K562 (cell line): ENCODE measurements around the gene LRRC10. TPM values are rescaled to one million over a fixed set of nuclear protein-coding genes. Genes with fewer than 3 reads are reported as not detected.

ENCODE experiments used
- ATAC-seq: fragments of 200-7000 bp; cut with Tn5 transposase; 3 replicates; pipeline ENCODE4 v1.9.1; 2020; ENCODE audit warnings: moderate library complexity
- BruUV-seq: library from RNA; stranded (reverse); fragments of 400-500 nt; replicated peaks from 2 replicates; lab custom pipeline; 2021; lab: Mats Ljungman, UMichigan
- CTCF ChIA-PET: fragments of 300-600 bp; formaldehyde crosslinking; extraction: SDS; loops from one replicate; lab custom pipeline; 2021; ENCODE audit warnings: low intra/inter-chr PET ratio; lab: Yijun Ruan, JAX
- POLR2A ChIA-PET: fragments of 300-600, 350-650 bp; sonication (Branson Sonifier 250); formaldehyde crosslinking; extraction: SDS; loops from one replicate; lab custom pipeline; 2021; ENCODE audit warnings: antibody characterized with exemption, inconsistent platforms; lab: Yijun Ruan, JAX
- DNase-seq, 4 experiments: peaks; one replicate each; pipeline versions ENCODE4 v3.0.0 to v3.0.0-alpha.2; 2011 to 2018; ENCODE audit warnings: low spot score in 3 of 4, mixed read lengths in 3 of 4; ENCODE audit errors: extremely low read depth in 1 of 4
- FAIRE-seq: peaks from 2 replicates; lab custom pipeline; 2011; peaks lifted over from hg19 to GRCh38; lab: Jason Lieb, UNC
- H2AFZ ChIP-seq: 2 replicates; pipeline ENCODE4 v1.6.0; 2011; ENCODE audit warnings: low read depth, low read length, control low read depth, inconsistent platforms
- H3K27ac ChIP-seq: fragments of 200-600 bp; 3 replicates; pipeline ENCODE4 v1.8.0; 2011; ENCODE audit warnings: low read depth, mild to moderate bottlenecking, control low read depth, inconsistent platforms, low read length, moderate library complexity, mixed read lengths; ENCODE audit errors: extremely low read depth
- H3K27me3 ChIP-seq, 2 experiments: fragments of 300-600 bp in 1 of 2; 2 replicates in 1 of 2; 3 replicates in 1 of 2; pipeline versions ENCODE4 v1.6.0 to v1.8.0; 2011; ENCODE audit warnings: inconsistent platforms in 2 of 2, low read length in 2 of 2, mild to moderate bottlenecking in 1 of 2, mixed read lengths in 1 of 2, moderate library complexity in 1 of 2; ENCODE audit not compliant: control insufficient read depth in 2 of 2, insufficient read depth in 2 of 2
- H3K36me3 ChIP-seq: fragments of 300-600 bp; 3 replicates; pipeline ENCODE4 v1.8.0; 2011; ENCODE audit warnings: mild to moderate bottlenecking, low read length, inconsistent platforms; ENCODE audit not compliant: control insufficient read depth, insufficient read depth
- H3K4me1 ChIP-seq, 2 experiments: fragments of 200-600 bp in 1 of 2; replicated peaks in 1 of 2; 2 replicates in 1 of 2; 3 replicates in 1 of 2; pipeline versions ENCODE4 v1.5.1 to v1.8.0; 2011; ENCODE audit warnings: inconsistent platforms in 2 of 2, low read length in 2 of 2, mild to moderate bottlenecking in 1 of 2, mixed read lengths in 1 of 2, moderate library complexity in 1 of 2; ENCODE audit not compliant: control insufficient read depth in 2 of 2, insufficient read depth in 2 of 2
- H3K4me2 ChIP-seq: 2 replicates; pipeline ENCODE4 v1.6.1; 2011; ENCODE audit warnings: low read length, control low read depth, inconsistent platforms, mixed read lengths; ENCODE audit not compliant: insufficient read depth
- H3K4me3 ChIP-seq: fragments of 200-600 bp; sonication (generic), shearing (Covaris generic); 2 replicates; pipeline ENCODE4 v1.5.1; 2016; ENCODE audit warnings: control low read depth, inconsistent platforms
- H3K79me2 ChIP-seq: fragments of 200-600 bp; 3 replicates; pipeline ENCODE4 v1.8.0; 2011; ENCODE audit warnings: low read length, inconsistent platforms; ENCODE audit not compliant: control insufficient read depth, insufficient read depth
- H3K9ac ChIP-seq, 2 experiments: 2 replicates each; pipeline versions ENCODE4 v1.6.0 to v1.6.1; 2011; ENCODE audit warnings: low read depth in 2 of 2, low read length in 2 of 2, control low read depth in 1 of 2, inconsistent platforms in 1 of 2, mild to moderate bottlenecking in 1 of 2, mixed read lengths in 1 of 2; ENCODE audit not compliant: insufficient read depth in 1 of 2
- H3K9me1 ChIP-seq: one replicate; pipeline ENCODE4 v1.6.0; 2011; ENCODE audit warnings: inconsistent platforms, mild to moderate bottlenecking, low read length, moderate library complexity; ENCODE audit not compliant: control insufficient read depth, insufficient read depth
- H3K9me3 ChIP-seq: replicated peaks from 2 replicates; pipeline ENCODE4 v1.5.1; 2011; ENCODE audit warnings: low read depth, low read length, inconsistent platforms; ENCODE audit not compliant: control insufficient read depth, insufficient read depth
- H4K20me1 ChIP-seq: replicated peaks from 2 replicates; pipeline ENCODE4 v1.6.1; 2011; ENCODE audit warnings: low read length, inconsistent platforms, mixed read lengths; ENCODE audit not compliant: control insufficient read depth, insufficient read depth
- ELF2 ChIP-seq: fragments of 250-450 bp; sonication (Bioruptor Pico); IDR thresholded peaks from 2 replicates; pipeline ENCODE4 v1.5.0; 2021; ENCODE audit warnings: mild to moderate bottlenecking
- FOXJ2 ChIP-seq: fragments of 200-800 bp; sonication (Bioruptor generic); IDR thresholded peaks from 2 replicates; pipeline ENCODE4 v1.6.1; 2016; ENCODE audit warnings: missing genetic modification characterization, missing compliant biosample characterization
- FOXM1 ChIP-seq, 2 experiments: fragments of 450-650 bp in 1 of 2; sonication (generic) in 1 of 2; formaldehyde crosslinking in 1 of 2; IDR thresholded peaks; 2 replicates each; pipeline versions ENCODE4 v1.6.1 to v1.9.0; 2017 to 2022; ENCODE audit warnings: low read depth in 2 of 2, mild to moderate bottlenecking in 2 of 2, missing genetic modification reagents in 1 of 2, moderate library complexity in 1 of 2
- GABPB1 ChIP-seq: sonication (generic); formaldehyde crosslinking; IDR thresholded peaks from 2 replicates; pipeline ENCODE4 v1.8.0; 2022; ENCODE audit warnings: mild to moderate bottlenecking, missing genetic modification reagents
- HMBOX1 ChIP-seq: sonication (generic); IDR thresholded peaks from 2 replicates; pipeline ENCODE4 v1.6.1; 2016
- NFATC3 ChIP-seq: fragments of 450-650 bp; IDR thresholded peaks from 2 replicates; pipeline ENCODE4 v1.6.1; 2017; ENCODE audit warnings: mild to moderate bottlenecking
- NKRF ChIP-seq: fragments of 450-650 bp; IDR thresholded peaks from 2 replicates; pipeline ENCODE4 v1.6.1; 2016; ENCODE audit warnings: borderline replicate concordance
- TRIM25 ChIP-seq: fragments of 450-650 bp; IDR thresholded peaks from 2 replicates; pipeline ENCODE4 v1.7.0; 2016; ENCODE audit warnings: borderline replicate concordance
- ZC3H4 ChIP-seq: sonication (generic); formaldehyde crosslinking; IDR thresholded peaks from 2 replicates; pipeline ENCODE4 v1.9.0; 2021; ENCODE audit warnings: missing genetic modification reagents, borderline replicate concordance
- ZHX1 ChIP-seq: fragments of 150-350 bp; conservative IDR thresholded peaks from 2 replicates; pipeline ENCODE4 v1.6.1; 2014; ENCODE audit warnings: low read length
- ZNF121 ChIP-seq: sonication (generic); formaldehyde crosslinking; conservative IDR thresholded peaks from 2 replicates; pipeline ENCODE4 v1.8.0; 2022; ENCODE audit warnings: missing genetic modification reagents
- ZNF449 ChIP-seq: fragments of 250-450 bp; sonication (Bioruptor Pico); IDR thresholded peaks from 2 replicates; pipeline ENCODE4 v1.8.0; 2022; ENCODE audit warnings: moderate library complexity, mild to moderate bottlenecking, inconsistent platforms
- WGBS: fragments of 100-300 bp; shearing (Covaris generic); methylation state at CpG from one replicate; pipeline ENCODE4 v1.1.6; 2016; ENCODE audit warnings: low coverage, mixed read lengths; ENCODE audit not compliant: insufficient coverage; ENCODE audit errors: missing lambda C conversion rate; 5-methylcytosine and 5-hydroxymethylcytosine counted together
- in situ Hi-C: fragments of 300-500 bp; cut with MboI; formaldehyde crosslinking; loops from 4 replicates; pipeline ENCODE4 v1.15.0; 2018; ENCODE audit warnings: inconsistent platforms, mixed read lengths
- intact Hi-C: fragments of 100-400 bp; cut with micrococcal nuclease; formaldehyde crosslinking; loops from 2 replicates; pipeline ENCODE4 v1.14.2; 2022
- polyA plus RNA-seq, 8 experiments: library from polyadenylated mRNA; depleted of rRNA in 4 of 8; stranded (reverse) in 5 of 8; unstranded in 3 of 8; fragments of >200 nt; fragmentation: Nextera tagmentation in 2 of 8; fragmentation: Illumina TruSeq in 1 of 8; extraction: Ambion mirVana in 2 of 8; extraction: Trizol in 1 of 8; gene quantifications; 2 replicates each; pipeline versions ENCODE4 v1.2.1 to v1.2.3, GENCODE V29; 2011 to 2014; ENCODE audit warnings: inconsistent platforms in 1 of 8, missing spikeins in 1 of 8
- total RNA-seq, 7 experiments: library from RNA; depleted of rRNA in 6 of 7; stranded (reverse); fragments of >200 nt in 6 of 7; fragmentation: Illumina TruSeq in 2 of 7; extraction: Trizol in 2 of 7; gene quantifications; 2 replicates each; pipeline versions ENCODE4 v1.2.1 to v1.2.3, GENCODE V29; 2011 to 2021; ENCODE audit warnings: low replicate concordance in 1 of 7

LRRC10 gene
- total and polyA plus RNA-seq, 9 of the 15 experiments (the other 6 are each of a cell fraction or from before 2014, with no cell fraction given): 0.09 TPM; not detected in 8

- Histone ChIP-seq H3K9me3 (no peaks in the 10 kb centered on the region), H3K27ac (no peak overlapping the region), H4K20me1 (0 out of 2 replicates have a peak, but pooled peaks cover 5% of the 10 kb centered on the region), H3K79me2 (no peaks in the 10 kb centered on the region), H3K9me1 (no peaks in the 10 kb centered on the region), H2AFZ (no peak overlapping the region), H3K27me3 (no peaks in the 10 kb centered on the region; a peak in 1 of 5 replicates), H3K9ac (no peak overlapping the region), H3K4me1 (peaks cover 11 to 17% of the 10 kb centered on the region in 2 experiments), H3K4me2 (no peak overlapping the region), H3K36me3 (no peaks in the 10 kb centered on the region), H3K4me3 (no peak overlapping the region)
- ChIA-PET POLR2A (interaction anchor here (0.5 kb wide), 1 partner anchor 1798 kb away, joined by 3 read pairs; no protein-coding TSS in a partner anchor), CTCF (no interaction called here)
- in situ Hi-C loops (no loop called here), intact Hi-C loops (no loop called here)
- ATAC-seq (no peak), DNase-seq (no peak), FAIRE-seq (no peak)
- no TSS peak for BruUV-seq
- no peak for TF ChIP-seq ELF2 (CRISPR knock-in tag)
- TF ChIP-seq HMBOX1: no peak
- no peak for TF ChIP-seq NKRF
- TF ChIP-seq GABPB1 (CRISPR knock-in tag): no peak
- no peak for TF ChIP-seq ZNF449 (CRISPR knock-in tag)
- no peak for TF ChIP-seq FOXM1 (IDR thresholded peaks at IDR 0.05; ENCODE audit: low read depth)
- no peak for TF ChIP-seq FOXM1 (CRISPR knock-in tag; IDR thresholded peaks at IDR 0.05; ENCODE audit: low read depth)
- TF ChIP-seq NFATC3: no peak
- no peak for TF ChIP-seq ZHX1
- TF ChIP-seq ZC3H4 (CRISPR knock-in tag): no peak
- TF ChIP-seq FOXJ2 (tag): no peak
- no peak for TF ChIP-seq ZNF121 (CRISPR knock-in tag)
- TF ChIP-seq TRIM25: no peak
- 41% methylated on average over 6 of the region's 6 CpGs for WGBS
Measured at GRCh38 chr12:69619050-69619449, 8.3 kb upstream of the LRRC10 start.
